Activated naive CD4-positive, alpha-beta T cell (primary cell): Measurements from ENCODE around the gene CRKL.
"Not testable (repeated sequence)": the region's sequence is repeated elsewhere in the genome, so short reads cannot be mapped to it uniquely, and the experiment has no call there.

Experiments
- DNase-seq, 4 experiments: peaks; one replicate each; lab custom pipeline; 2025; lab: John Stamatoyannopoulos, UW

CRKL gene

DNA sequence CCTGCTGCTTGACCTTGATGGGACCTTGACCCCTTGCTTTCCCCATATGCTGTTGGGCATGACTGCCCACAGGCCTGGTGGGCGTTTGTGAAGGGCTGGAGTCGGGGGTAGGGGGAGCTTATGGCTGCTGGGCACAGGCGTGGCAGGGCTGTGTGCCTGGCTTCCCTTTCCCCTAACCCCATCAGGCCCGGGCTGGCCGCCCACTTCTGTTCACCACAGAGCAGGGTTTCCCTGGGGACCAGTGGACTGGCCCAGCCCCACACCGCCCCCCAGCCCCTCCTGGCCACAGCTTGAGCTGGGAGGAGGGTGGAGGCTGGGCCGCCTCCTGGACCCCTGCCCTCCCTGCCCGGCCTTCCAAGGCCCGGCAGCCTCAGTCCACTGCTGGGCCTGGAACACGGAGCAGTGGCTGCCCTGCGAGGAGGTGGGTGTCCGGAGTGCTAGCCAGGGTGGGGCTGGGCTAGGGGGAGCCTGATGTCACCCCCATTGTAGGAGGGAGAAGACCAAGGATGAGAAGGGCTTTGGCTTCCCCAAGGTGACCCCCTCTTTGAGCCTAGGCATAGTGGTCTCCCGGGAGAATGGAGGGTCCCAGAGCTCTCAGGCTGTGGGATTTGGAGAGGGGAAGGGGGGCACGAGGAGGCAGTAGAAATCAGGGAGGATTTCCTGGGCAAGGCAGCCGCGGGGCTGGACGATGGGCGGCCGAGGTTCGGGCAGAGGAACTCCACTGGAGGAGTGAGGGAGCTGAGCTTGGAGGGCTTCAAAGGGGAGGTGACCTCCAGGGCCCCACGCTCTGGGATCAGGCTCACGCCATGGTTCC, 49.9 kb downstream of the CRKL start, which contains the start of gene AIFM3:
Gene AIFM3 (plus strand): TSS at position 373 of the 814 bp plus-strand sequence. CDS start 690 bp downstream, outside the sequence.
- DNase-seq = no peak

DNA sequence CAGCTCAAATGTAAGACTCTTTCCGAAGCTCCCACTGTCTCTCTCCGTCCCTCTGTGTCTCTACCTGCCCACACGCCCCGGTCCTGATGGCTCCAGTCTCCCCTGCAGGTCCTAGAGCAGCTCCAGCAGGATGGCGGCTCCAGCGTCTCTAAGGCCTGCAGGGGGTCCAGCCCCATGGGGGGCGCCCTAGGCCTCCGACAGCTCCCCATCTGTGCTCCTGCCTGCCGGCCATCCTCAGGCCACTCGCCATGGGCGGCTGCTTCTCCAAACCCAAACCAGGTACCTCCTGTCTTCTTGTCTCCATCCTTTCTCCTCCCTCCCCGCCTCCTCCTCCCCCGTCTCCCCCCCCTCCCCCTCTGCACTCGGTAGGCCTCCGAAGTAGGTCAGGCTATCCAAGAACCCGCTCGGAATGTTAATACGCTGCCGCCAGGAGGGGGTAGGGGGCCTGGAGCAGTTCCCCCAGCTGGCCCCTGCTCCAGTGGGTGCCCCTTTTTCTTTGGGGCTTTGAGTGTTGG, 50.5 kb downstream of the CRKL start:
- no peak for DNase-seq

DNA sequence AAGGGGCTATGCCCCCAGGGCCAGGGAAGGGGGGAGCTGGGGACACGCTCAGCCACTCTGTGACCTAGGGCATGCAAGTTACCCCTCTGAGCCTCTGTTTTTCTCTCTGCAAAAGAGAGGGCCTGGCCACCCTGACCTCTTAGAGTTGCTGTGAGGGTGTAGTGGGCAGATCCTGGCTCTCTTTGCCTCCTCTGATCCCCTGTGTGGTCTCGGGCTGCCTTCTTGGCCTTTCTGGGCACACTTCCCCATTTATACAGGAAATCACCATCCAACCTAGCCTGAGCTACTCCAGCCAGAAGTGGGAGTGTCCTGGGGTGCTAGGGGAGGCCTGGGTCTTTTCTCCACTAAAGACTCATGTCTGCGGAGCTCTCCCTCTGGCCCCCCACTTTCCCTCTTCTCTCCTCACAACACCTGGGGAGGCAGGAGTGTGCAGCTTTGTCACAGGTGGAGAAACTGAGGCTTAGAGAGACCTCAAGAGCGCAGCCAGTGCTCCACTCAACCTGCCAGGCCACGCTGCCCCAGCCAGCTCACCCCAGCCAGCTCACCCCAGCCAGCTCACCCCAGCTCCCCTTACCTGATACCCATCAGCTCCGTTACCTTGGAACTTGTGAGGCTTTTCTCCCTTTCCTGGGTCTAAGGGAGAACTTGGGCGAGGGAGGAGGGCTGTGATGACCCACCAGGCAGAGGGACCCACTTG, 51.2 kb downstream of the CRKL start:
- DNase-seq = no peak

DNA sequence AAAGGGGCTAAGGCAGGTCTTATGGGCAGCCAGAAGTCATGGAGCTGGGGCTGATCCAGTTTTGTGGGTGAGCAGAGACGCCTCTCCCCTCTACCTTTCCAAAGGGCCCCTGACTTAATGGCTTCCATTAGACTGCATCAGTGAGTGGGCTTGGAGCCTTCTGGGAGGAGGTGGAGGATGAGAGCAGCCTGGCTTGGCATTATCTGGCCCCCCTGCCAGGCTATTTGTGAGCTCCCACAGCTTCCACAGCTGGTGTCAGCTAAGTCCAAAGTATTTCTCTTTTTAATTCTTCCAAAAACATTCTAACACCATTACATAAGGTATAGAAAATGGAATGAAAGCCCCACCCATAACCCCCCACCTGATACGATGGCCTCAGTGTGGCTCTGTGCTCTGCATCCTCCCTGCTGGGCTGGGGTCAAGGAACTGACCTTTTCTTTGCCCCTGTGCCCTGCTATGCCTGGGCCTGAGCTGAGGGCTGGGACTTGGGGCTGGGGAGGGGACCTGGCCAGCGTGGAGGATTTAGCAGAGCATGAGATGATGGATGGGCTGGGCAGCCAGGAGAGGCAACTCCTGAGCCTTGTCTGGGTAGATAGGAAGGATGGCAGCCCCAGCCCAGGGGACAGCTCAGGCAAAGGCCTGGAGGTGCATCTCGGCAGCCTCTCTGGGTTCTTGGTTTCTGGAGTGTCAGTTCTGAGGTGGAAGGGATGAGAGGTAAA, 53.9 kb downstream of the CRKL start:
- no peak for DNase-seq

DNA sequence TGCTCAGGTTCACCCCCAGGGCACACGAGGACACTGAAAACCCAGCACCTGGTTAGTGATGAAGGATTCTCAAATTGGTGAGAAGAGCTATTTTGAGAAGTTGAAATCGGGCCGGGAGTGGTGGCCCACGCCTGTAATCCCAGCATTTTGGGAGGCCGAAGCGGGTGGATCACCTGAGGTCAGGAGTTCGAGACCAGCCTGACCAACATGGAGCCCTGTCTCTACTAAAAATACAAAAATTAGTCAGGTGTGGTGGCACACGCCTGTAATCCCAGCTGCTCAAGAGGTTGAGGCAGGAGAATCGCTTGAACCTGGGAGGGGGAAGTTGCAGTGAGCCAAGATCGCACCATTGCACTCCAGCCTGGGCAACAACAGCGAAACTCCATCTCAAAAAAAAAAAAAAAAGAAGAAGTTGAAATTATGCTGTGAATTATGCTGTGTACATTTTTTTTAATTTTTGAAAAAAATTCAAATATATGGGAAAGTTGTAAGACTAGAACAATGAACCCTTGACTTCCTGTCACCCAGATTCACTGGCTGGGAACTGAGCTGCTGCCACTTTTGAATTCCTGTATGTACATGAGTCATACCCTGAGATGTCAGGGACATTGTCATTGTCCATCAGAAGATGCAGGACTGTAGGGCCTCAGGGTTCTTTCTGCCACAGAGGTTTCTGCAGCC, 54.9 kb downstream of the CRKL start:
- DNase-seq = not testable (repeated sequence)

DNA sequence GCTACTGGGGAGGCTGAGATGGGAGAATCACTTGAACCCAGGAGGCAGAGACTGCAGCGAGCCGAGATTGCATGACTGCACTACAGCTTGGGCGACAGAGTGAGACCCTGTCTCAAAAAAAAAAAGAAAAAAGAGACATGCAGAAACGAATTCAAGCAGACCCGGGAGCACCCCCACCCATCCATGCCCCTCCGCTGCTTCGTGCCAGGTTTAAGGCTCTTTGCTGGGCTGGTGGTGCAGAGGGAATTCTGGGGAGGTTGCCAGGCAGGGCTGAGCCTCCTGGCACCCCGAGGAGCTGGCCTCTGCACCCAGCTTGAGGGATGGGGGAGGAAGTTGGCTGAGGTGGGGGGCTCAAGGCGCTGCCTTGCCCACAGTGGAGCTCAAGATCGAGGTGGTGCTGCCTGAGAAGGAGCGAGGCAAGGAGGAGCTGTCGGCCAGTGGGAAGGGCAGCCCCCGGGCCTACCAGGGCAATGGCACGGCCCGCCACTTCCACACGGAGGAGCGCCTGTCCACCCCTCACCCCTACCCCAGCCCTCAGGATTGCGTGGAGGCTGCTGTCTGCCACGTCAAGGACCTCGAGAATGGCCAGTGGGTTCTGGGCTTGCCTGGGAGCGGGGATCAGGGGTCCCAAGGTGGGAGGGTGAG, 55.8 kb downstream of the CRKL start:
- DNase-seq = no peak

DNA sequence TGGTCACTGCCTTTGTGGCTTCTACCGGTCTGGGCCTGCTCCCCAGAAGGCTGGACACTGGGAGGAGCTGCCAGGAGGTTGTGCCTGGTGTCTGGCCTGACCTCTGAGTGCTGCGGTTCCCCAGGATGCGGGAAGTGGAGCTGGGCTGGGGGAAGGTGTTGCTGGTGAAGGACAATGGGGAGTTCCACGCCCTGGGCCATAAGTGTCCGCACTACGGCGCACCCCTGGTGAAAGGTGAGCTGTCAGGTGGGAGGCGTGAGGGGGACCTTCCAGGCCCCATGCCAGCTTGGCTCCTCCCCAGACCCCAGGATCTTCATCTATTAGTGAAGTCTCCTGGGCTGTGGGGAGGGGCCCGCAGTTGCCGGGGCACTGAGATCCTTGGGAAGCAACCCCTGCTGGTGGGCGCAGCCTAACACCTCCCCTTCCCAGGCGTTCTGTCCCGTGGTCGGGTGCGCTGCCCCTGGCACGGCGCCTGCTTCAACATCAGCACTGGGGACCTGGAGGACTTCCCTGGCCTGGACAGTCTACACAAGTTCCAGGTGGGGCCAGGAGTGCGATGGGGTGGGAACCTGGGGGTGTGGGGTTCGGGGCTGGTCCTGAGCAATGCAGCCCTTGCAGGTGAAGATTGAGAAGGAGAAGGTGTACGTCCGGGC, 56.6 kb downstream of the CRKL start:
- DNase-seq = no peak

DNA sequence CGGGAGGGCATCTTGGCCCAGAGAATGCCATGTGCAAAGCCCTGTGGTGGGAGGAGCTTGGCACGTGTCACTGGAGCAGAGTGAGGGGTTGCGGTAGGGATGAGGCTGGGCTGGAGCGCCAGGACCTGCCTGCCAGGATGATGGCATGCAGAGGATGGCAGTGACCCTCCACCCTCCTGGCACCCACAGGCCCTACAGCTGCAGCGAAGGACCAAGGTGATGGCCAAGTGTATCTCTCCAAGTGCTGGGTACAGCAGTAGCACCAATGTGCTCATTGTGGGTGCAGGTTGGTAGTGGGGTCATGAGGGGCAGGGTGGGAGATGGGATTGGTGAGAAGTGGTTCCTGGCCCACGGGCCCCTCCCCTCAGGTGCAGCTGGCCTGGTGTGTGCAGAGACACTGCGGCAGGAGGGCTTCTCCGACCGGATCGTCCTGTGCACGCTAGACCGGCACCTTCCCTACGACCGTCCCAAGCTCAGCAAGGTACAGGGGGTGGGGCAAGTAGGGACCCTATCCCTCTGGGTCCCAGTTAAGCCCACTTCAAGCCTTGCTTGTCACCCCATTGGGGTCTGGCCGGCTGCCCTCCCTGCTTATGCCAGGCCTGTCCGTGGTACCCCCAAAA, 57.2 kb downstream of the CRKL start:
- no peak for DNase-seq

DNA sequence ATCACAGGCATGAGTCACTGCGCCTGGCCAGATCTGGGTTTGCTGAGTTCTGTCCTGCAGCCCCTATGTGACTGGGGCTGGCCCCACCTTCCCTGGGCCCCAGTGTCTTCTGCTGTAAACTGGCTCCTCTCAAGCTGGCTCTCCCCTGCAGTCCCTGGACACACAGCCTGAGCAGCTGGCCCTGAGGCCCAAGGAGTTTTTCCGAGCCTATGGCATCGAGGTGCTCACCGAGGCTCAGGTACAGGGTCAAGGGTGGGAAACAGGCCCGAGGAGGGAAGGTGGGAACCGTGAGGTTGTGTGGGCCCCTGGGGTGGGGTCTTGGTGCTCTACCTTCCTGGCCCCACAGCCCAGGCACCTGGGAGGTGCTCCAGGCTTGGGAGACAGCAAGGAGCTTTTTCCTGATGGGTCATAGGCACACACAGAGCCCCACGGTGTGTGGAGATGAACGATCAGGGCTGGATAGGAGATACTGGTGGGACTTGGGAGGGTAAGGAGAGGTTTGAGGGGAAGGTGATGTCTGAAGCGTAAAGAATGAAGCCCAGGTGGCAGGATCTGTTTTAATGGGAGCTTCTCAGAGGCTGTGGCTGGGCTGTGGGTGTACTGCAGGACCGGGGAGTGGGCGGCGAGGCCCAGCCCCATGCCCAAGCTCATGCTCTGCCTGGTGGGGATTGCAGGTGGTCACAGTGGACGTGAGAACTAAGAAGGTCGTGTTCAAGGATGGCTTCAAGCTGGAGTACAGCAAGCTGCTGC, 58.5 kb downstream of the CRKL start:
- DNase-seq = no peak

DNA sequence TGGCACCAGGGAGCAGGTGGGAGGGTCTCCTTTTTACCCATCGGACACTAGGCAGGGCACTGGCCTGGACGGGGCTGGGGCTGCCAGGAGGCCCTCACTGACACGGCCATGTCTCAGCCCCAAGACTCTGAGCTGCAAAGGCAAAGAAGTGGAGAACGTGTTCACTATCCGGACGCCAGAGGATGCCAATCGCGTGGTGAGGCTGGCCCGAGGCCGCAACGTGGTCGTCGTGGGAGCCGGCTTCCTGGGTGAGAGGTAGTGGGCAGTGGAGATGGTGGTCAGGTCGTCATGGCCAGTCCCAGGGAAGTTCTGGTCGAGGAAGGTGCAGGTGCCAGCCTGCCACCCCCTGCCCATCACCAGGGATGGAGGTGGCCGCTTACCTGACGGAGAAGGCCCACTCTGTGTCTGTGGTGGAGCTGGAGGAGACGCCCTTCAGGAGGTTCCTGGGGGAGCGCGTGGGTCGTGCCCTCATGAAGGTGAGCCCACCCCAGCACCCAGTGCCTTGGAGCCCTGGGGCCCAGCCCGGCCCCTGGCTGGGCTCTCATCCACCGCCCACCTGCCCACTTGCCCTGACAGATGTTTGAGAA, 59.2 kb downstream of the CRKL start:
- no peak for DNase-seq

DNA sequence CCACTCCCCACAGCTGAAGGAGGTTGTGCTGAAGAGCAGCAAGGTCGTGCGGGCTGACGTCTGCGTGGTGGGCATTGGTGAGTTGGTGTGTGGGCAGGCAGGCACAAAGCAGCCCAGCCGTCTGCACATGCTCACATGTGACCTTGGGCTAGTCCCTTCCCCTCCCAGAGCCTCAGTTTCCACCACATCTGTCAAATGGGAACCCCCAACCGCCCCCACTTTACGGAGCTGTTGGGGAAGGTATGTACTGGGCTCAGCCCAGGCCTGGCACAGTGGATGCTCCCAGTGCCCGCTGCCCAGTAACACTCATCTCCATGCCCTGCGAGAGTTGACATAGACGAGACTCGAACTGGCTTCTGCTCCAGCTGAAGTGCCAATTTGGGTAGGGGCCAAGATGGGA, 59.8 kb downstream of the CRKL start:
- no peak for DNase-seq

DNA sequence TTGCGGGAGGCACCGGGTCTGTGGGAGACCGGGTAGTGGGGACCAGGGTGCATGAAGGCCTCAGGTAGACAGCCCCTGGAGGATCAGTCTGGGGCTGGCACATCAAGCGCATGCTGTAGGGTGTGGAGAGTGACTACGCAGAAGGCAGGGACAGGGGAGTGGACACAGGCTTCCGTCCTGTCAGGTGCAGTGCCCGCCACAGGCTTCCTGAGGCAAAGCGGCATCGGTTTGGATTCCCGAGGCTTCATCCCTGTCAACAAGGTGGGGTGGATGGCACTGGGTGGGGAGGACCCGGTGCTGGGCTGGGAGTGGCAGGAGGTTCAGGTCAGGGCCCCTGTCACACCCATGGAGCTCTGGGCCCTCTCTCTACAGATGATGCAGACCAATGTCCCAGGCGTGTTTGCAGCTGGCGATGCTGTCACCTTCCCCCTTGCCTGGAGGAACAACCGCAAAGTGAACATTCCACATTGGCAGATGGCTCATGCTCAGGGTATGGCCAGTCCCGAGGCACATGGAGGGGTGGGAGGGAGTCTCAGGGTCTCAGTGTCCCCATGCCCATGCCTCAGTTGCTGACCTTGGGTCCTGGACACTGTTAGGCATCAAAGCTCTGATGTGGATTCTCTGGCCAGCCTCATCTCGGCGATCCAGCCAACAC, 60.4 kb downstream of the CRKL start:
- no peak for DNase-seq

DNA sequence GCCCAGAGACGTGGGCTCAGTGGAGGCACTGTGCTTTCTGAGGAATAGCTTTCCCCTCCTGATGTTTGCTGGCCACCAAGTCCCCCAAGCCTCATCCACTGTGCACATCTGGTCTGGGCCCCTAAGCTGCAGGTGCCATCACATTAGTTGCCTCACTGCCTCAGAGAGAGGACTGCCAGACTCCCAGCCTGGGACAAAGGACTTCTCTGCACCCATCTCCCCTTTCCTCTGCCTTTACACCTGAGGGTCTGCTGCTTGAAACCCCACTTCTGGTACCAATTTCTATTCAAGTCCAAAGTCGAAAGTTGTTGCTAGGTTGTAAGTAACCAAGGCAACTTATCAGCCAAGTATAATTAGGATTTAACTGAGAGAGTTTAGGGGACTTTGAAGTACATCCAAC, 61.2 kb downstream of the CRKL start:
- no peak for DNase-seq

DNA sequence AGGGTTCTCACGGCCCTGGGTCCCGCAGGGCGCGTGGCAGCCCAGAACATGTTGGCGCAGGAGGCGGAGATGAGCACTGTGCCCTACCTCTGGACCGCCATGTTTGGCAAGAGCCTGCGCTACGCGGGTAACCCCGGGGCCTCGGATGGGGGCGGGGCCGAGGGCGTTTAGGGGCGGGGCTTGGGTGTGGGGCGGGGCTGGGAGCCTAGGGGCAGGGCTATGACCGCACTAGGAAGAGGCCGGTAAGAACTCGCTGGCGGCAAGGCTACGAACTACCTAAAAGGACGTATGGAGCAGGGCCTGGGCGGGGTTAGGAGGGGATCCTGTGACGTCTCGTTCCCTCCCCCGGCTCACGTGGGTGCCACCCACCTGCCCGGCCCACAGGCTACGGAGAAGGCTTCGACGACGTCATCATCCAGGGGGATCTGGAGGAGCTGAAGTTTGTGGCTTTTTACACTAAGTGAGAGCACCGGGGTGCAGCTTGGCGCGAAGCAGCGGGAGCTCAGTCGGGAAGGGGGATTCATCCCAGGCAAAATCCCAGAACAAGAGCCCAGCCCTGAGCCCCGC, 62.1 kb downstream of the CRKL start:
- DNase-seq = peak in 3 of 4 experiments; percentile 33 to 56 (median 38)

DNA sequence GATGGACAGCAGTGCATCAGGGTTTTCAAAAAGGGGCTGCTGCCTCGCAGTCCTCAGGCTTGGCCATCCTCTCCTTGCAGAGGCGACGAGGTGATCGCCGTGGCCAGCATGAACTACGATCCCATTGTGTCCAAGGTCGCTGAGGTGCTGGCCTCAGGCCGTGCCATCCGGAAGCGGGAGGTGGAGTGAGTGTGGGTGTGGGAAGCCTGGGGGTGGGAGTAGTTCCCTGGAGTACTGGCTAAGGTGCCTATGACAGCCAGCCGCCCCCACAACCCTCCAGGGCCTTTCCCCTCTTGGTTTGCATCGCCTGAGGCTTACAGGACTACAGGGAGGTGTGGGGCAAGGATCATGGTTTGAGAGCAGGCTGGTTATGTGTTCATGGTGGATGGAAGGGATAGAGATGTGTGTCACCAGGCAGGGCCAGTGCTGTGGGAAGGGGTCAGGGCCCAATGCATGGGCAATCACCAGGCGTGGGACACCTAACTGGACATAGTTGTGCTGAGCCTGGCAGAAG, 62.8 kb downstream of the CRKL start:
- DNase-seq = no peak

DNA sequence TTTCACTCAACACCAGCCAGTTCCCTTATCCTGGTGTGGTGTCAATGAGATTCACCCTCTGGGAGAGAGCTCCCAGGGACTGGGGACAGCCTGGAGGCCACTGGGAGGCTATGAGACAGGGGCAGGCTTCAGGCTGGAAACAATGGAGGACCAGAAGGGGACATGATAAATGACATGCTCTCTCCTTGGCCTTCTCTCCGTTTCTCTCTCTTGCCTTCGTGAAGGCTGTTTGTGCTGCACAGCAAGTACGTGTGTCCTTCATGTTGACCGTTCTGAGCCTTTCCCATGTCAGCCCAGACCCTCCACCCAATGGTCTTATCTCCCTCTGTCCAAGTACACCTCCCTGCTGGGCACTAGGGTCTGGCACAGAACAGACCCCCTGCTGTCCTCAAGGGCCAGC, 63.3 kb downstream of the CRKL start:
- no peak for DNase-seq

DNA sequence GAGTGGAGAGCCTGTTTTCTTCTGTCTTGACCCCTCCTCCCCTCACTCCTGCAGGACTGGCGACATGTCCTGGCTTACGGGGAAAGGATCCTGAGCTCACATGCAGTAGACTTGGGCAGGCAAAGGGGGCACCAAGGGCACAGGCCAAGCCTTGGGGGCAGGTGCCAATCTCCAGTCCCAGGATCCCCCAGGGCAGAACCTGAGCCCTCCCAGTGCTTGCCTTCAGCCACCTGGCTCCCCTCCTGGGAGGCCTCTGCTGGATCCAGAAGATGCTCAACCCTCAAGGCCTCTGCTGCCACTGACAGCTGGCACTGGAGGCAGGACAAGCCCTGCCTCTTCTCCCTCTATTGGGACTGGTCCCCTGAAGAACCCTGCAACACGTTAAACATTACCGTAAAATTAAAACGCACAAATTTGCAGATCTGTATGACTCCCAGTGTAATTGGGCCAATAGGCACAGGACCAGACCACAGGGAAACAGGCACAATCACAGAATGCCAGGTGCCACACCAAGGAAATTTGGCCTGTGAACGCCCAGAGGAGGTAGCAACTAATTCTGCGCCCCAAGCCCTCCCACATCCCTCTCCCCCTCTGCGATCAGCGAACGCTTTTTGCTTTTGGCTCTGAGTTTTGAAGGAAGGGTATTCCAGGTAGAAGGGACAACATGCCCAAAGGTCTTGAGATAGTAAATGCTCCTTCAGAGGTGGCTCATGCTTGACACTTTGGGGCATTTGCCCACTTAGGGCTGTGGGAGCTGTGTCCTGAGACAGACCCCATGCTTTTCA, 63.9 kb downstream of the CRKL start:
- DNase-seq = no peak
